ENCODE measurements around the gene REPS1.

The REPS1 gene

DNA sequence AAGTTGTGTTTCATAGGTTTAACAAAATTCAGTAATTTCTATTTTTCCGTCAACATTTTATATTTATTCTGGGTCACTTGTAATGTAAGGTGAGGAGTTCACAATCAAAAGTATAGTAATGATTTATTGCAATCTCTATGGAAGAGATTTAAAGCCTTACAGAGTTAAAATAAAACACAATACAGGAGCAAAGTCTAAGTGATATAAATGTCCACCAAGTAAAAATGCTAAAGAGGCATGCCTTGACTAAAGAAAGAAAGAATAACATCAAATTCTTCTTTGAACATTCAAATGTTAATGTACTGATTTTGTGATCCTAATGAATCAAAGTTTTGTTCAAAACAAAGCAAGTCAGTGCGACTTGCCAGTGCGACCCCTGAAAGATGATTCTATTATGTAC, 61.5 kb downstream of the REPS1 start:
- TF ChIP-seq, protein P1, sequence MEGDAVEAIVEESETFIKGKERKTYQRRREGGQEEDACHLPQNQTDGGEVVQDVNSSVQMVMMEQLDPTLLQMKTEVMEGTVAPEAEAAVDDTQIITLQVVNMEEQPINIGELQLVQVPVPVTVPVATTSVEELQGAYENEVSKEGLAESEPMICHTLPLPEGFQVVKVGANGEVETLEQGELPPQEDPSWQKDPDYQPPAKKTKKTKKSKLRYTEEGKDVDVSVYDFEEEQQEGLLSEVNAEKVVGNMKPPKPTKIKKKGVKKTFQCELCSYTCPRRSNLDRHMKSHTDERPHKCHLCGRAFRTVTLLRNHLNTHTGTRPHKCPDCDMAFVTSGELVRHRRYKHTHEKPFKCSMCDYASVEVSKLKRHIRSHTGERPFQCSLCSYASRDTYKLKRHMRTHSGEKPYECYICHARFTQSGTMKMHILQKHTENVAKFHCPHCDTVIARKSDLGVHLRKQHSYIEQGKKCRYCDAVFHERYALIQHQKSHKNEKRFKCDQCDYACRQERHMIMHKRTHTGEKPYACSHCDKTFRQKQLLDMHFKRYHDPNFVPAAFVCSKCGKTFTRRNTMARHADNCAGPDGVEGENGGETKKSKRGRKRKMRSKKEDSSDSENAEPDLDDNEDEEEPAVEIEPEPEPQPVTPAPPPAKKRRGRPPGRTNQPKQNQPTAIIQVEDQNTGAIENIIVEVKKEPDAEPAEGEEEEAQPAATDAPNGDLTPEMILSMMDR (IDR thresholded peaks at IDR 0.05), result no peak

DNA sequence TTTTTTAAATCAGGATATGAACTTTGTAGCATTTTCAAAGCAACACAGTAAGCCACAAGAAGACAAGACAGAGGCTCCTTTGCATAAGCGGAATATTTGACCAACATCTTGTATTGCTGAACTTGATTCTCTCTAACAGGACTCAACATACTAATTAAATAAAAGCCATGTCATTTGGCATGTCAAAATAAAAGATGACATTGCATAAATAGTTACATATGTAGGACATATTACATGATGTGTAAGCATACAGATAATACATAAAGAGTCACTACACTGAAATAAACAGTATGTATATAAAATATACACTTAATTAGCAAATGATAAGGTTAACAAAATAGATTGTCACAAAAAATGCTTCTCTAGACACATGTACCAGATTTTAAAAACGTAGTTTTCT, 62.2 kb downstream of the REPS1 start:
- TF ChIP-seq, protein P1 (IDR thresholded peaks at IDR 0.05), result no peak

DNA sequence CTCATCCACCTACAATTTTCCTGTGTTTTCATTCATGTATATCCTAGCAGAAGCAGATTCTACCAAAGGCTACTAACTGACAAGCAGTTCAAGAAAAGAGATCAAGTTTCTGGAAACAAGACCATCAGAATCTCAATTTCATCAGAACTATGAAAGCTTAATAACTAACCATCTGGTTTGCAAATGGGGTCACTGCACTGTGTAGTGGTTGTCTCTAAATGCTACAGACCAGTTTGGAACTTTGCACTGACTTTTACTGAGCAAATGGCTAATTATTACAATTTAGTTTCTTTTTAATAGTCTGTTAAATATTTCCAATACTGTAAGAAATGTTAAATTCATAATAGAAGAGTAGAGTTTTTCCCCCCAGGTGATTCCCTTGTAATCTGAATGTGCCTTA, 64.5 kb downstream of the REPS1 start:
- TF ChIP-seq, protein P1 (IDR thresholded peaks at IDR 0.05), result no peak

DNA sequence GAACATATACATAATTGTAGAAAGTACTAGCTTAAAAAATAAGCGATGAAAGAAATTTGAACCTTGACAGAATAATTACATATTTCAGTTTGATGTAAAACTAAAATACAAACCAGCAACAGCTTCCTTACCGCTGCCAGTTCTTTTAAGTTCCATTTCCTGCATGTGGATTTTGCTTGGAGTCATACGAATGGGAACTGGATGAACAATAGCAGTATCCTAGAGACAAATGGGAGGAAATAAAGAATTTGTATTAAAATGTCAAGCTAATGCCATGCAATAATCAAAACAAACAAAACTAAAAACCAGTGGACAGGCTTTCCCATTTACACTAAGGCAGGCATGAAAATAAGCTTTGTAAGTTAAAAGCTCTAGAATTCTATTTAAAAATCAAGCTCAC, 67.1 kb downstream of the REPS1 start:
- TF ChIP-seq, protein P1 (IDR thresholded peaks at IDR 0.05), result no peak

DNA sequence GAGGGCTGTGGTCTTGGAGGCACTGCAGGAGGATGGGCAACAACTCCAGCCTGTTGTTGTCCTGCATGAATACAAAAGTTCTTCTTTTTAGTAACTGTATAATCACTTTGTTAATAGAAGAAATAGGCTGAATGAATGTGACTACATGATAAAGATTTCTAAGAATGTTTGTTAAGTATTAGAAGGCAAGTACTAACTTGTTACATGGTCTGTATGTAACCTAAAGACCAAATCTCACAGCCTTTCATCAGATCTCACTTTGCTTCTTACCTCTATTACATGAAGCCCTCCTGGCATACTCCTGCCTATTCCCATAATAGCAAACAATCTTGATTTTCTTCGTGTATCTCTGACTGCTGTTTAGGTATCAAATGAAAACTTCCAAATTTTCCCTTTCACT, 73.4 kb downstream of the REPS1 start:
- TF ChIP-seq, protein P1 (IDR thresholded peaks at IDR 0.05), result no peak

DNA sequence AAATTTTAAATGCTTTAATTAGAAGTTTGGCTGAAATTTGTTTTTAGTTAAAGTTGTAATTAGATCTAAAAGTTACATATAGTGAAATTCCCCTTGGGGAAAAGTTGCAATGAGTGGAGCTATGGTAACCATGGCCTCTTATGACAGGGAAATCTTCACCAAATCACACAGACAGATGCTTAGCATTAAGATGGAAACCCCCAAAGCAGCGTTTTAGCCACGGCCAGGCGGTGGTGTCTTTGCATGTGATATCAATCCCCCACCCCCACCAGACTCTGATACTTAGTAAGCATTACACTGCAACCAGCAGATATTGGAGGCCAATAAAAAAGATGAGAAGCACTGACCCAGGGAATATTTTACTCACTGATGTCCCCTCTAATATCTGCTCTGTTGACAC, 75.7 kb downstream of the REPS1 start:
- TF ChIP-seq, protein P1 (IDR thresholded peaks at IDR 0.05), result no peak

DNA sequence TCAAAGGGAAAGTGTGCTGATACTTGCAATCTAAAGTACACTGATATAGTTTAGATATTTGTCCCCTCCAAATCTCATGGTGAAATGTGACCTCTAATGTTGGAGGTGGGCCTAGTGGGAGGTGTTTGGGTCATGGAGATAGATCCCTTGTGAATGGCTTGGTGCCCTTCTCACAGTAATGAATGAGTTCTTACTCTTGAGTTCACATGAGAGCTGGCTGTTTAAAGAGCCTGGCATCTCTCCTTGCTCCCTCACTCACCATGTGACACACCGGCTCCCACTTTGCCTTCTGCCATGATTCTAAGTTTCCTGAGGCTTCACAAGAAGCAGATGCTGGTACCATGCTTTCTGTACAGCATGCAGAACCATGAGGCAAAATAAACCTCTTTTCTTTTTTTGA, 78.1 kb downstream of the REPS1 start:
- TF ChIP-seq, protein P1 (IDR thresholded peaks at IDR 0.05), result no peak

DNA sequence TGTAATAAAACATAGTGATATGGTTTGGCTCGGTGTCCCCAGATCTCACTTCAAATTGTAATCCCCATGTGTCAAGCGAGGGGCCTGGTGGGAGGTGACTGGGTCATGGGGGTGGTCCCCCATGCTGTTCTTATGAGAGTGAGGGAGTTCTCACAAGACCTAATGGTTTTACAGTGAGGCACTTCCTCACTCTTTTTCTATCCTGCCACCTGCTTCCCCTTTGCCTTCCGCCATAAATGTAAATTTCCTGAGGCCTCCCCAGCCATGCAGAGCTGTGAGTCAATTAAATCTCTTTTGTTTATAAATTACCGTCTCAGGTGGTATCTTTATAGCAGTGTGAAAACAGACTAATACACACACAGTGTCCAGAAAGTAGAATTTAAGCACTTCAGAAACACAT, 78.5 kb downstream of the REPS1 start:
- TF ChIP-seq, protein P1 (IDR thresholded peaks at IDR 0.05), result no peak
